ENCODE data around the gene MYH14. TPM values are rescaled to one million over a fixed set of nuclear protein-coding genes. Genes with fewer than 3 reads are reported as not detected.

The MYH14 gene
- polyA plus RNA-seq, 3 donors = 20.6 to 42.6 (median 21.9) TPM

DNA sequence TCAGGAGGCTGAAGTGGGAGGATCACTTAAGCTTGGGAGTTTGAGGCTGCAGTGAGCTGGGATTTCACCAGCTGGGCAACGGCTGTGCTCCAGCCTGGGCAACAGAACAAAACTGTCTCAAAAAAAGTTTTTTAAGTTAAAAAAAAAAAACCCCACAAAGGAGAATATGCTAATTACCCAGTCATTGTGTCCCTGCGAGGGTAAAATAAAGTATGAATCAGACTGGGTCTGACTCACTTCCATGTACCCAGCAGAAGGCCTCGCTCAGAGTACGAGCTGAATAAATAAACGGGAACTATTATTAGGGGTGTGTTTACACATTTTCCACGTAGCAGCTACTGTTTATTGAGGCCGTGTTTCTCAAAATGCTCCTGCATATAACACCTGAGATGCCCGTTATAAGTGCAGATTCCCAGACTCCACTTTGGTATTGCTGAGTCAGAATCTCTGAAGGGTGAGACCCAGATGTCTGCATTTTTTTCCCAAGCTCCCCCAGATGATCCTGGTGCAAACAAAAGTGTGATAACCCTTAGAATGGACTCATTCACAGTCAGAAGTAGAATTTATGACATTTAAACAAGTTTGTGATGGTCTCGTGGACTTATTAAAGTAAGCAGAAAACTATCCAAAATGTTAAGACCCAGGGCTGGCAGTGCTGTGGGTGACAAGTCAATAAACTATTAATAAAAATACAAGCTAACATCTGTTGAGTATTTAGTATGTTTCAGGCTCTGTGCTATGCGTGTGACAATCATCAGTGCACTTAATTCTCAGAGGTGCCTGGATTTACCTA, 97.6 kb downstream of the MYH14 start:
- WGBS, 3 donors = 60 to 86% (median 64%) methylated on average over 10 of the region's 10 CpGs
- H3K27ac ChIP-seq (ENCODE audit: low read depth, low read length) = no peak overlapping the region

DNA sequence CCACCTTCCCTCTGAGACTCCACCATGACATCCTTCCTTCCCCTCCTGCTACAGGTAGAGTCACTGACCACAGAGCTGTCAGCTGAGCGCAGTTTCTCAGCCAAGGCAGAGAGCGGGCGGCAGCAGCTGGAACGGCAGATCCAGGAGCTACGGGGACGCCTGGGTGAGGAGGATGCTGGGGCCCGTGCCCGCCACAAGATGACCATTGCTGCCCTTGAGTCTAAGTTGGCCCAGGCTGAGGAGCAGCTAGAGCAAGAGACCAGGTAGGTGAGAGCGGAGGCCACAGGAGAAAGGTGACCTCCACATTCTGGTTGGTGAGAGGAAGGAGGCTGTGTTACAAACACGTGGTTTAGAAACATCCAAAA, 98.2 kb downstream of the MYH14 start:
- 84 to 94% (median 91%) methylated on average over 10 of the region's 10 CpGs for WGBS, 3 donors
- no peak overlapping the region for H3K27ac ChIP-seq (ENCODE audit: low read depth, low read length)

DNA sequence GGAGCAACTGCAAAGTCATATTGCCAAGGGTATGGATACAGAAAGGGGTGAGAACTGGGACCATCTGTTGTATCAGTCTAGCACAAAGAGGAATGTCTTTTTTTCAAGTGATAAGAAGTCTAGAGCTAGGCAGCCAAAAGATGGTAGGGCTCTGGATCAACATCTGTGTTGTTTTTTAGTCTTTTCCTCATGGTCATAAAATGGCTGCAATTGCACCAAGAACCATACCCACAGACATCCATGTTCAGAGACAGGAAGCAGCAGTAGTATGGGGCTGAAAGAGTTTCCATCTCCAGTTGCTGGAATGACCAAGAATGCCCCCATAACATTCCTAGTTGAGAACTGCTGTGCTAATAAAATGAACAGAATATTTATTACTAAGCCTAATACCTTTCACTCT, 100.1 kb downstream of the MYH14 start:
- no peak overlapping the region for H3K27ac ChIP-seq (ENCODE audit: low read depth, low read length)

DNA sequence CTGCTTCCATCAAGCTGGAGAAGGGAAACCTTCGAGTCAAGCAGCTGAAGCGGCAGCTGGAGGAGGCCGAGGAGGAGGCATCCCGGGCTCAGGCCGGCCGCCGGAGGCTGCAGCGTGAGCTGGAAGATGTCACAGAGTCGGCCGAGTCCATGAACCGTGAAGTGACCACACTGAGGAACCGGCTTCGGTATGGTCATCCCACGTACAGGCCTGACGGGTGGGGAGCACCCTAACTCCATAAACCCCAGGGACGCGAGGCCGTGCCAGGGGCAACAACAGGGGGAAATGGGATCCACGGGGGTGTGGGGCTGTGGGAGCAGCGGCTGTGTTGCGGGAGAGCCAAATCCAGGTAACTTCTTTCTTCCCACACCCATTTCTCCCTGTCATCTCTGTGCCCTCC, 105.6 kb downstream of the MYH14 start:
- 89 to 96% (median 89%) methylated on average over 21 of the region's 21 CpGs for WGBS, 3 donors

DNA sequence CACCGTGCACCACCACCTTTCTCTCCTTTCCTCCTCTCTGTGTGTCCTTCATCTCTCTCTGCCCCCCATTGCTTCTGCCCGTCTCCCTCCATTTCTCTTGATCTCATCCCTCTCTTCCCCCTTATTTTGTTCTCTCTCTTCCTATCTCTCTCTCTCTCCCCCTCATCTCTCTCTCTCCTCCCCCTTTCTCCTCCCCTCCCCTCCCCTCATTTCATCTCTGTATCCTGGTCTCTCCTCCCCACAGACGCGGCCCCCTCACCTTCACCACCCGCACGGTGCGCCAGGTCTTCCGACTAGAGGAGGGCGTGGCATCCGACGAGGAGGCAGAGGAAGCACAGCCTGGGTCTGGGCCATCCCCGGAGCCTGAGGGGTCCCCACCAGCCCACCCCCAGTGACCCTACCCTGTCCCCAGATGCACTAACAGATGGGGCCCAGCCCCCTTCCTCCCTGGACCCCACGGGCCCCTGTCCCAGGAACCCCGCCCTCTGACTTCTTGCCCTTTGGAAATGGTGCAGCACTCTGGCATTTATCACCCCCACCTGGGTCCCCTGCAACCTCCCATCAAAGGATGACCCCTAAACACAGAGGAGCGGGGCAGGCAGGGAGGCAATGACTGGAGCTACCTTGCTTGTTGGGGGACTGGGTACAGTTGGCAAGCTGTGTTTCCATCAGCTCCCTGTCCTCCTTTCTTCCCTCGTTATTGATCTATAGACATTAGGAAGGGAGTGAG, 106.1 kb downstream of the MYH14 start:
- WGBS, 3 donors = 53 to 73% (median 56%) methylated on average over 16 of the region's 16 CpGs
- no peak overlapping the region for H3K27ac ChIP-seq (ENCODE audit: low read depth, low read length)

More for the DNA sequence above, 105.6 kb downstream of the MYH14 start:
- H3K27ac ChIP-seq (ENCODE audit: low read depth, low read length) = no peak overlapping the region

DNA sequence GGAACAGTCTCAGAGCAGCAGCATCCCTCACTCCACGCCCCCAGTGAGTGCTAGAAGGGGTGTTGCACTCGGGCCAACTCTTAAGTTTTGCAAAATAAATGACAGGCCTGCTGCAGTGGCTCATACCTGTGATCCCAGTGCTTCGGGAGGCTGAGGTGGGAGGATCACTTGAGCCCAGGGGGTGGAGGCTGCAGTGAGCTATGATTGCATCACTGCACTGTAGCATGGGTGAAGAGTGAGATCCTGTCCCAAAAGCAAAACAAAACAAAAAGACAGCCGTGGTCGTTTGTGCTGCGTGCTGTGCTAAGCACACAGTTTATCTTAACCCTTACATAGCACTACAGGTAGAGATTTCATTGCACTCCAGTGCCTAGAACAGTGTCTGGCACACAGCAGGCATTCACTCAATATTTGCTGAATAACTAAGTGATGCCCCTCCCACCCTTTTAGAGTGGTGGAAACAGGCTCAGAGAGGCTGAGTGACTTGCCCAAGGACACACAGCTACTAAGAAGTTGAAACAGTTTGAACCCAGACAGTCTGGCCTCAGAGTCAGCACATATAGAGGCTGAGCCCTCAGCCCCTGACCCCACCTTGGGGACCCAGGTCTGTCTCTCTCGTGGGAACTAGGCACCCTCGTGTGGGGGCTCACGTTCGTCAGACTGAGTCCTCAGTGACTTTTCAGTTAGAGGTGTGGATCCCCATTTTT, 107.5 kb downstream of the MYH14 start:
- no peak overlapping the region for H3K27ac ChIP-seq (ENCODE audit: low read depth, low read length)
- WGBS, 3 donors = 37 to 48% (median 44%) methylated on average over 10 of the region's 10 CpGs

DNA sequence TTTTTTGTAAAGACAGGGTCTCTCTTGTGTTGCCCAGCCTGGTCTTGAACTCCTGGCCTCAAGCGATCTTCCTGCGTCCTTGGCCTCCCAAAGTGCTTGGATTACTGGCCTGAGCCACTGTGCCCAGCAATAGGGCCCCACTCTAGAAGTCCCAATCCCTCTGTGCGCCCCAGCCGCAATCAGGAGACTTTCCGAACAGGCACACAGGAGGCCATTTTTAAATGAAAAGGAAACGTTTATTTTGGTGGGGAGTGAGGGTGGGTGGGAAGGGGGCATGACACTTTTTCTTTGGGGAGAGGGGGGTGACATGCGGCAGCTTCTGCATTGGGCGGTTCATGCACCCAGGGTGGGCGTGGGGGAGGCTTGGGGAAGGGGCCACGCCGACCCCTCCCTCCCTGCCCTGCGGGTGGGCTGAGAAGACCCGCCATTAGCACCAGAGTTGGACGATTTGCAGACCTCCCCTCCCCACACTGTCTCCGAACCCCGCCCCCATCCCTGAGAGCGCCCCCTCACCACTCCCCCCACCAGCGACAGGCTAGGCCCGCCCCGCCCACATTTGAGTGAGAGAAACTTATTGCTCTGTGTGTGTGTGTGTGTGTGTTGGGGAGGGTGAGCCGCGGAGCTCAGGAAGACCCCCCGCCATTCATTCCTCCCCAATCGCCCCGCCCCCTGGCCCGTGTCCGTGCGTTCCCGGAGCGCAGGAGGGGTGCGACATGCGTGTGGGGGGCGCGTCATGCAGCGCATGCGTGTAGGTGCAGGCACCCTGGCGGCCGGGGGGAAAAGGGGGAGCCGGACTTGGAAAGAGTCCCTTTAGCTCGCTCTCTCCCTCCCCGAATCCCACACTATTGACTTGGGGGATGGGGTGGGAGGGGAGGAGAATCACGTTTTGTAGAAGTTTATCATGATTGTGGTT, 108.6 kb downstream of the MYH14 start:
- no peak overlapping the region for H3K27ac ChIP-seq (ENCODE audit: low read depth, low read length)
- 2 to 7% (median 3%) methylated on average over 32 to 42 of the region's 42 CpGs for WGBS, 3 donors

DNA sequence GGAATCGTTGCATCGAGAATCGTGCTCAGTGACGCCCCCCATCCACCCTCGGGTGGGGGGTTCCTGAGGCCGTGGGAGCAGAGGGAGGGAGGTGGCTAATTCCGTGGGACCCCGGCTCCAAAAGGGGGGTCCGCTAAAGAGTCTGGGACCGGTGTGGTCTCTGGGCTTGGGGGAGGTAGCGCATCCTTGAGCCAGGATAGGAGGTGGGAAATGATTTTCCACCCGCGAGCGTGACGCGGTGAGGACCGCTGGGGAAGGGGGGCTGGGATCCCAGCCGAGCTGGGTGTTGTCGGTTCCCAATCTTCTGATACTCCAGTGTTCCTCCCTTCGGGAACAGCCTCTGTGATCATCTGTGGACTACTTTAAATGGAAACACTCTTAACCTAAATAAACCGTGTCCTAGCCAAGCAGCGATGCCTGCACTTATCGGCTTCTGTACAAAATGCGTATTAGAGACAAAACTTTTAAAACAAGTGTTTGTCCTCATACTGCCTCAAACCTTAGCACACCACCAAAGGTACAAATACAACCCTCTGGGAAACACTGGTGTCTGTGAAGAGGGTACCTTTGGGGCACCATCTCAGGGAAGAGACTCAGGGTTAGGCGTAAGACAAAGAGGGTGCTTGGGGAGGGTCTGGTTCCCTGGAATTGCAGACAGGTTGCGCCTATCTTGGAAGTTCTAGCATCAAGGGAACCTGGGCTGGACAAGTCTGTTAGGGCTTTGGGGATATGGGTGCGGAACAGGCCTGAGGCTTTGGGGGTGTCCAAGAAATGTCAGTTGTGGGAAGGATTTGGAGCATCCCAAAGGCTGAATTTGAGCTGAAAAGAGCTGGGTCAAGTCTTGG, 109.8 kb downstream of the MYH14 start:
- no peak overlapping the region for H3K27ac ChIP-seq (ENCODE audit: low read depth, low read length)
- 9 to 12% (median 10%) methylated on average over 27 of the region's 27 CpGs for WGBS, 3 donors

DNA sequence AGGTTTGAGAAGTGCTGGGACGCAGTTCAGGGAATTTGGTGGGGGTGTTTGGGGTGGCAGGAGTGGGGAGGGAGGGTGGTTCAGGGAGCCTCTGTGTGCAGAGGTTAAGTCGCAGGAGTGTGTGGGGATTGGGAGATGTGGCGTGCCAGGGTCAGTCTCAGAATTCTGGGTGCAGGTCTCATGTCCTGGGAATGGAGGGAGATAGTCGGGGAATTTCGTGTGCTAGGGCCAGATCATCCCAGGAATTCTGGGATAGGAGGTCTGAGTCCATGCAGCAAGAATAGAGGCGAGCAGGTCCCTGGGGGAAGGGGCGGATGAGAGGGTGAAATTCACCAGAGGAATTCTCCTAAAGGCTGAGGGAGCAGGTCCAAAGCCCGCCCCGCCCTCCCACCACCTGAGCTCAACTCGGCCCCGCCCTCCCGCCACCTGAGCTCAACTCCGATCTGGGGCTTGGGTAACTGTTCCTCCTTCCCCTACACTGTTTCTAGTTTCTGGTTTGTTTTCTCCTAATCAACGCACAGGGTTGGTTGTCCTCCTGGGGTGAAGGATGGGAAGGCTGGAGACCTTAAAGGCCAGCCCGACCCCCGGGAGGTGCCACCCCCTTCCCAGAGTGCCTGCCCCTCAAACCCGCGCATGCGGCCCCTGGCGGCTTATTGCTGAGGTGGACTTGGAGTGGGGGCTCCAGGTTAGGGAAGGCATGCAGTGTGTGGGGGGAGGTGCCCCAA, 110.6 kb downstream of the MYH14 start:
- 3 to 5% (median 3%) methylated on average over 18 to 20 of the region's 20 CpGs for WGBS, 3 donors
- no peak overlapping the region for H3K27ac ChIP-seq (ENCODE audit: low read depth, low read length)

DNA sequence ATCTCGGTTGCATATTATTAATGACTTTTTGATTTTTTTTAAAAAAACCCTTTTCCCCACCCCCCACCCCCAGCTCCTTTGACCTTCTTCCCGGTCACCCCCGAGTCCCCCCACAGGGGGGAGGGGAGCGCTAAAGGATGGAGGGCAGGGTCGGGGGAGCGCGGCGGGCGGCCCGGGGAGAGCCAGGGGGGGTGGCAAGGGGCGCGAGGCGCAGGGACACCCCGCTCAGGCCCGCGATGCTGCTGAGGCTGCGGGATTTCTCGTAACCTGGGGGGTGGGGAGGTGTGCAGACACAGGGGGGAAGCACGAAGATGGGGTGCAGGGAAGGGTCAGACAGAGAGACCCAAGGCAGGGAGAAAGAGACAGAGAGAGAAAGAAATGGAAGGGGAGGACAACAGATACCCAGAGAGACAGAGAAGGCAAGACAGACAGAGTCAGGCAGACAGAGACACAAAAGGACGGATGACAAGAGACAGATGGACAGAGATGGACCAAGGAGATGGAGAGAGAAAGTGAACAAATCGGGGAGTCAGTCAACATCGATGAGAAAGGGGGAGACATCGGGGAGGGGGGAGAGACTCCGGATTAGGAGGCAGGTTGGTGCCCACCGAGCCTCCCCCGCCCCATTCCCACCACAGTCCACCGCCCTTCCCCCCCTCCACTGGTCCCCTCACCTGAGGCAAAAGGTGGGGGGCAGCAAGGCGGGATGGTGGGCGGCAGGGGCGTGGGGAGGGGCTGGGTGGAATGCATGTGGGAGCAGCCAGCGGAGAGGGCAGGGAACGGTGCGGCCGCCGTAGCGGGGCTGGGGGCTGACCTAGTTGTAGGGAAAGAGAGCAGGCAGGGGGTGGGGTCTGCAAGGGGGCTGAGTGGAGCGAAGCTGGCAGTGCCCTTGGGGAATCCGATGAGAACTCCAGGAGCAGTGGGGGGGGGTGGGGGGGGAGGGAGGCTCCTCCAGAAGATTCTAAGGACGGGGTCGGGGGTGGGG, 111.6 kb downstream of the MYH14 start:
- no peak overlapping the region for H3K27ac ChIP-seq (ENCODE audit: low read depth, low read length)
- 2 to 3% (median 2%) methylated on average over 32 to 40 of the region's 40 CpGs for WGBS, 3 donors

DNA sequence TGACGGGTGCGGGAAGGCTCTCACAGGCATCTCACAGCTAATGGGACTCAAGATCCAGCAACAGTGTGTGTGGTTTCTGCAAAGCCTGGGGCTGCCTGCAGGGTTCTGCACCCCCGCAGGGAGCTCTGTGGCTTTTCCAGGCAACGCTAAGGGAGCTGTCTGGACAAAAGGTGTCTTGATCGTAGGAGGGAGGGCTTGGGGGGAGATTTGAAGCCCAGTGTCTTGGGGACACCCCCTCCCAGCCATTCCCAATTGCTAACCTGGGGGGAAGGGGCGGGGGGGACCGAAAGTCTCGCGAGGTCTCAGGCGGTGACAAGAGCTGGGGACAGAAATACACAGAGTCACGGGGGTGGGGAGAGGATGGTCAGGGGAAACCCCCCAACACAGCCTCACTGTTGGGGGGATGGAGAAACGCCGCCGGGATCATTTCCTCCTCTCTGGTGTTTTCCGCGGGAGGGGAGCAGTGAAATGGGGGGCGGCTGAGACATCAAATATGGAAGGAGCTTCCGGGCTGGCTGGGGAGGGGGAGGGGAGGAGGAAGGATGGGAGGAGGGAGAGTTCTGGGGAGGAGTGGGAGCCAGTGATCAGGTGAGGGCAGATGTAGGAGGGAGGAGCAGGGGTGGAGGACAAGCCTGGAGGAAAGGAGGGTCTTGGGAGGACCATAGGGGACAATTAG, 112.5 kb downstream of the MYH14 start:
- 0 to 2% (median 2%) methylated on average over 17 to 18 of the region's 18 CpGs for WGBS, 3 donors

DNA sequence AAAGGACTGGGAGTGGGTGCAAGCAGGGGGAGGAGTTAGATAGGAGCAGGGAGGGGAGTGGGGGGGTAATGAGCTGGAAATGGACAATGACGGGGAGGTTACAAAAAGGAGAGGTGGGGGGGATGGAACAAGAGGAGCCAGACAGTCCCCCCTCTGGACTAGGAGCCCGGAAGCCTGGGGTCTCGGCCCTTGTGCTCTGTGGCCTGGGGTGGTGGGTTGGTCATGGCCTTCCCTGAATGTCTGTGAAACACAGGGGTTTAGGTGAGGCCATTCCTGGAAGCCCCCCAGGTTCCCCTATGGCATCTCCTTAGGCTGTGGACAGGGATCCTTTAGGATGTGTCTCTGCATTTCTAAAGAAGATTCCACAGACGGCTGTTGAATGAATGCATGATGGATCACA, 113.7 kb downstream of the MYH14 start:
- 70 to 75% (median 70%) methylated on average over 4 of the region's 4 CpGs for WGBS, 3 donors
- no peak overlapping the region for H3K27ac ChIP-seq (ENCODE audit: low read depth, low read length)

More for the DNA sequence above, 112.5 kb downstream of the MYH14 start:
- H3K27ac ChIP-seq (ENCODE audit: low read depth, low read length) = no peak overlapping the region

DNA sequence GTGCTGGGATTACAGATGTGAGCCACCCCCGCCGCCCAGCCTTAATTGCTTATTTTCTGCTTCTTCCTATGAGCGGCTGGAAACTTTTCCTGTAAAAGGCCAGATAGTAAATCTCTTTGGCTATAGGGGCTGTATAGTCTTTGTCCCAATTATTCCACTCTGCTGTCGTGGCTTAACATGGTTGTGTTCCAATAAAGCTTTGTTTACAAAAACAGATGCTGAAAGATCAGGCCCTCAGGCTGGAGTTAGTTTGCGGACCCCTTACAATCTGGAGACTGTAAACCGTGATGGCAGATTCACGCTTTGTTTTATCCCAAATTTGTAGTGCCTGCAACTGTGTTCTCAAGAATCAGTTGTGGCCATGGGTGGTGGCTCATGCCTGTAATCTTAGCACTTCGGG, 115.0 kb downstream of the MYH14 start:
- 85 to 94% (median 88%) methylated on average over 8 of the region's 8 CpGs for WGBS, 3 donors
- no peak overlapping the region for H3K27ac ChIP-seq (ENCODE audit: low read depth, low read length)

DNA sequence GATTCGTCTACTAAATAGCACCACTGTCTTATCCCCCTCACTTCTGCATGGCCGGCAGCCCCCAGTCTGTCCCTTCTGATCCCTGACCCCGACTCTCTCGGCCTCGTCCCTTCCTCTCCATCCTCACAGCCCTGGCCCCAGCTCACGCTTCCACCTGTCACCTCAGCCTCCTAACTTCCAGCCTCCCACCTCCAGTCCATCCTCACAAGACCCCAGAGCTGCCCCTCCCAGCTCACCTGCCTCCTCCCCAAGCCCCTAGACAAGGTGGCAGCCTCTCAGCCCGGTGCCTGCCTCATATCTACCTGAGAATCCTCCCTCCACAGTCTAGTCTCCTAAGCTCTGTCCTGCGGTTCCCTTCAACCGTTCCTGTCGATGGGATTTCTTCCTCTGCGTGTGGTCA, 115.7 kb downstream of the MYH14 start:
- H3K27ac ChIP-seq (ENCODE audit: low read depth, low read length) = no peak overlapping the region
- WGBS, 3 donors = 79 to 92% (median 84%) methylated on average over 11 of the region's 11 CpGs

DNA sequence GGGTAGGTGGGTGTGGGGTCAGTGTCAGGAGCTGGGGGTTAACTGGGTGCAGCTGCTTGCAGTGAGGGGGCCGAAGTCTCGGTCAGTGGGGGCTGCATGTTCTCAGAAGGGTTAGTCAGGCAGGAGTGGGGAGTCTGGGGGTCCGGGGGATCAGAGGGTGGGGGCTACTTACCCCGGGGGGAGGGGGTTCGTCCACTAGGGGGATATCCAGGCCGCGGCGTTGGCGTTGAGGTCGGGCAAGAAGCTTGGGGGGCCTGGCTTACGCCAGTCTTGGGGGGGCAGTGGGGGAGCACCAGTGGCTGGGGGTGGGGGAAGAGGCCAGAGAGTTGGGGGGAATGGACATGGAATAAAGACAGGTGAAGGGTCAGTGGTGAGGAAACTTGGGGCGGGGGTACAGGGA, 116.6 kb downstream of the MYH14 start:
- 80 to 91% (median 89%) methylated on average over 10 to 12 of the region's 12 CpGs for WGBS, 3 donors
- no peak overlapping the region for H3K27ac ChIP-seq (ENCODE audit: low read depth, low read length)
